Activated CD4-positive, alpha-beta memory T cell treated with anti-CD3 and anti-CD28 coated beads, Interleukin-2, amount 10 ng/mL, durations not matched to agents 7 days and 5 days (primary cell): ENCODE data around the gene PRRT1B. TPM values are rescaled to one million over a fixed set of nuclear protein-coding genes. Genes with fewer than 3 reads are reported as not detected.

ENCODE experiments used
- CTCF ChIA-PET: fragments of 350-600 bp; sonication (Branson Sonifier 250); formaldehyde crosslinking; loops from one replicate; lab custom pipeline; 2021; ENCODE audit warnings: antibody characterized with exemption, inconsistent platforms; lab: Charles Lee
- POLR2A ChIA-PET: fragments of 350-600 bp; sonication (Branson Sonifier 250); formaldehyde crosslinking; loops from one replicate; lab custom pipeline; 2021; ENCODE audit warnings: antibody characterized with exemption; lab: Charles Lee
- DNase-seq: peaks from one replicate; pipeline ENCODE4 v3.0.0-alpha.2; 2020
- H3K27ac Mint-ChIP-seq: one replicate; pipeline ENCODE4 v1.8.0; 2021; ENCODE audit warnings: mild to moderate bottlenecking, mixed read lengths
- H3K27me3 Mint-ChIP-seq: one replicate; pipeline ENCODE4 v1.8.0; 2021; ENCODE audit warnings: mixed read lengths
- H3K36me3 Mint-ChIP-seq: one replicate; pipeline ENCODE4 v1.8.0; 2021; ENCODE audit warnings: low read depth, mixed read lengths
- H3K4me1 Mint-ChIP-seq: one replicate; pipeline ENCODE4 v1.8.0; 2021; ENCODE audit warnings: mixed read lengths
- H3K4me3 Mint-ChIP-seq: one replicate; pipeline ENCODE4 v1.8.0; 2021; ENCODE audit warnings: mild to moderate bottlenecking, mixed read lengths
- H3K9me3 Mint-ChIP-seq: one replicate; pipeline ENCODE4 v1.8.0; 2021; ENCODE audit warnings: mixed read lengths
- total RNA-seq, 2 experiments: library from RNA; stranded (reverse); gene quantifications; one replicate each; pipeline ENCODE4 v1.2.3, GENCODE V29; 2021

PRRT1B gene
- total RNA-seq, 2 experiments from 2014 or later, result not detected

- H3K4me1 Mint-ChIP-seq, result peaks cover 45% of the 10 kb centered on the region
- peak; percentile 62 for DNase-seq
- H3K27ac Mint-ChIP-seq, result peak overlapping the region; percentile 71
- CTCF ChIA-PET, result interaction anchor here (0.6 to 4.2 kb wide), 7 partner anchors 11 to 157 kb away, joined by 3 to 77 read pairs (median 3); partner anchors contain the start of gene RAPGEF1
- peaks cover 49% of the 10 kb centered on the region for H3K36me3 Mint-ChIP-seq
- POLR2A ChIA-PET, result interaction anchor here (1.3 to 2.2 kb wide), 3 partner anchors 11 to 87 kb away, joined by 4 to 11 read pairs (median 4); no protein-coding TSS in a partner anchor
- no peaks in the 10 kb centered on the region for H3K9me3 Mint-ChIP-seq
- H3K27me3 Mint-ChIP-seq, result no peaks in the 10 kb centered on the region
- no peak overlapping the region for H3K4me3 Mint-ChIP-seq
Observed at GRCh38 chr9:131590449-131590848, 45.1 kb downstream of the PRRT1B start.

GRCh38 chr9:131590907-131591844 lies 45.9 kb downstream of the PRRT1B start:
- Mint-ChIP-seq H3K27me3 (no peaks in the 10 kb centered on the region), H3K9me3 (no peaks in the 10 kb centered on the region), H3K4me1 (peaks cover 38% of the 10 kb centered on the region), H3K36me3 (peaks cover 51% of the 10 kb centered on the region), H3K27ac (peak overlapping the region; percentile 71), H3K4me3 (no peak overlapping the region)
- ChIA-PET CTCF (interaction anchor here (0.6 to 4.2 kb wide), 19 partner anchors 10 to 241 kb away, joined by 3 to 77 read pairs (median 4); partner anchors contain the start of gene RAPGEF1), POLR2A (interaction anchor here (0.7 to 2.5 kb wide), 11 partner anchors 10 to 154 kb away, joined by 3 to 13 read pairs (median 4); partner anchors contain the start of gene RAPGEF1)
- DNase-seq, result peak; percentile 80

GRCh38 chr9:131591845-131592208 lies 46.5 kb downstream of the PRRT1B start:
- ChIA-PET POLR2A (interaction anchor here (0.7 to 2.5 kb wide), 11 partner anchors 10 to 153 kb away, joined by 3 to 13 read pairs (median 4); partner anchors contain the start of gene RAPGEF1), CTCF (interaction anchor here (0.7 to 4.2 kb wide), 16 partner anchors 13 to 242 kb away, joined by 3 to 77 read pairs (median 4); partner anchors contain the start of gene RAPGEF1)
- Mint-ChIP-seq H3K4me1 (peaks cover 38% of the 10 kb centered on the region), H3K27ac (peak overlapping the region; percentile 25), H3K4me3 (no peak overlapping the region), H3K9me3 (no peaks in the 10 kb centered on the region), H3K27me3 (no peaks in the 10 kb centered on the region), H3K36me3 (peaks cover 55% of the 10 kb centered on the region)
- DNase-seq, result no peak

GRCh38 chr9:131593091-131593820 lies 47.9 kb downstream of the PRRT1B start:
- Mint-ChIP-seq H3K27ac (no peak overlapping the region), H3K9me3 (no peaks in the 10 kb centered on the region), H3K27me3 (no peaks in the 10 kb centered on the region), H3K36me3 (peaks cover 54% of the 10 kb centered on the region), H3K4me3 (no peak overlapping the region), H3K4me1 (peaks cover 32% of the 10 kb centered on the region)
- ChIA-PET CTCF (no interaction called here), POLR2A (interaction anchor here (0.8 to 2.5 kb wide), 3 partner anchors 8 to 147 kb away, joined by 3 to 13 read pairs (median 6); partner anchors contain the start of gene RAPGEF1)
- DNase-seq, result no peak

- H3K4me1 Mint-ChIP-seq, result peaks cover 32% of the 10 kb centered on the region
- ChIA-PET CTCF (no interaction called here), POLR2A (interaction anchor here (1.0 to 1.3 kb wide), 3 partner anchors 9 to 145 kb away, joined by 3 to 6 read pairs (median 3); no protein-coding TSS in a partner anchor)
- H3K27me3 Mint-ChIP-seq, result no peaks in the 10 kb centered on the region
- H3K4me3 Mint-ChIP-seq, result no peak overlapping the region
- H3K27ac Mint-ChIP-seq, result no peak overlapping the region
- peaks cover 53% of the 10 kb centered on the region for H3K36me3 Mint-ChIP-seq
- no peaks in the 10 kb centered on the region for H3K9me3 Mint-ChIP-seq
- DNase-seq, result no peak
Observed at GRCh38 chr9:131593936-131594665, 48.8 kb downstream of the PRRT1B start.

GRCh38 chr9:131594906-131595665 lies 49.8 kb downstream of the PRRT1B start:
- no peak overlapping the region for H3K4me3 Mint-ChIP-seq
- H3K4me1 Mint-ChIP-seq, result peaks cover 24% of the 10 kb centered on the region
- no peak for DNase-seq
- H3K27me3 Mint-ChIP-seq, result no peaks in the 10 kb centered on the region
- no peak overlapping the region for H3K27ac Mint-ChIP-seq
- CTCF ChIA-PET, result no interaction called here
- H3K36me3 Mint-ChIP-seq, result peaks cover 53% of the 10 kb centered on the region
- POLR2A ChIA-PET, result interaction anchor here (1.0 to 1.3 kb wide), 3 partner anchors 10 to 144 kb away, joined by 3 to 6 read pairs (median 3); no protein-coding TSS in a partner anchor
- H3K9me3 Mint-ChIP-seq, result no peaks in the 10 kb centered on the region

- Mint-ChIP-seq H3K4me1 (peaks cover 16% of the 10 kb centered on the region), H3K9me3 (no peaks in the 10 kb centered on the region), H3K27me3 (no peaks in the 10 kb centered on the region), H3K4me3 (no peak overlapping the region), H3K27ac (no peak overlapping the region), H3K36me3 (peaks cover 53% of the 10 kb centered on the region)
- POLR2A ChIA-PET, result no interaction called here
- CTCF ChIA-PET, result no interaction called here
- DNase-seq, result no peak
Observed at GRCh38 chr9:131595696-131596429, 50.5 kb downstream of the PRRT1B start.

GRCh38 chr9:131596430-131596743 lies 51.1 kb downstream of the PRRT1B start:
- ChIA-PET POLR2A (no interaction called here), CTCF (no interaction called here)
- H3K36me3 Mint-ChIP-seq, result peaks cover 51% of the 10 kb centered on the region
- DNase-seq, result no peak
- no peak overlapping the region for H3K27ac Mint-ChIP-seq
- no peaks in the 10 kb centered on the region for H3K27me3 Mint-ChIP-seq
- H3K4me3 Mint-ChIP-seq, result no peak overlapping the region
- peaks cover 11% of the 10 kb centered on the region for H3K4me1 Mint-ChIP-seq
- no peaks in the 10 kb centered on the region for H3K9me3 Mint-ChIP-seq

GRCh38 chr9:131597246-131597645 lies 51.9 kb downstream of the PRRT1B start:
- no peak overlapping the region for H3K27ac Mint-ChIP-seq
- no peak overlapping the region for H3K4me3 Mint-ChIP-seq
- no peaks in the 10 kb centered on the region for H3K27me3 Mint-ChIP-seq
- H3K9me3 Mint-ChIP-seq, result no peaks in the 10 kb centered on the region
- DNase-seq, result no peak
- POLR2A ChIA-PET, result no interaction called here
- H3K4me1 Mint-ChIP-seq, result peaks cover 2% of the 10 kb centered on the region
- peaks cover 53% of the 10 kb centered on the region for H3K36me3 Mint-ChIP-seq
- CTCF ChIA-PET, result no interaction called here

- peaks cover 60% of the 10 kb centered on the region for H3K36me3 Mint-ChIP-seq
- POLR2A ChIA-PET, result no interaction called here
Observed at GRCh38 chr9:131598121-131598520, 52.8 kb downstream of the PRRT1B start.

GRCh38 chr9:131601683-131602181 lies 56.4 kb downstream of the PRRT1B start:
- DNase-seq, result no peak
- Mint-ChIP-seq H3K36me3 (peaks cover 73% of the 10 kb centered on the region), H3K4me1 (no peaks in the 10 kb centered on the region), H3K27me3 (no peaks in the 10 kb centered on the region), H3K9me3 (no peaks in the 10 kb centered on the region), H3K27ac (no peak overlapping the region), H3K4me3 (no peak overlapping the region)
- ChIA-PET CTCF (no interaction called here), POLR2A (interaction anchor here (2.4 kb wide), 1 partner anchor 11 kb away, joined by 4 read pairs; no protein-coding TSS in a partner anchor)

More at GRCh38 chr9:131598121-131598520, 52.8 kb downstream of the PRRT1B start:
- H3K9me3 Mint-ChIP-seq, result no peaks in the 10 kb centered on the region
- H3K4me1 Mint-ChIP-seq, result no peaks in the 10 kb centered on the region
- no peak for DNase-seq
- no peak overlapping the region for H3K27ac Mint-ChIP-seq
- CTCF ChIA-PET, result interaction anchor here (0.7 kb wide), 1 partner anchor 116 kb away, joined by 3 read pairs; no protein-coding TSS in a partner anchor
- H3K27me3 Mint-ChIP-seq, result no peaks in the 10 kb centered on the region
- H3K4me3 Mint-ChIP-seq, result no peak overlapping the region
